NT2/D1 (cell line): Measurements from ENCODE around the gene SCYGR2.

ENCODE experiments used
- SUZ12 ChIP-seq: IDR thresholded peaks from 2 replicates; pipeline ENCODE4 v1.6.1; 2011; ENCODE audit not compliant: insufficient read length, insufficient read depth; ENCODE audit errors: extremely low read depth
- YY1 ChIP-seq: IDR thresholded peaks from 2 replicates; pipeline ENCODE4 v1.6.1; 2011; ENCODE audit not compliant: insufficient read length, insufficient read depth

- TF ChIP-seq SUZ12 (no peak), YY1 (no peak)
Observed at GRCh38 chr2:227578642-227579041, 20.1 kb upstream of the SCYGR2 start.
